ENCODE measurements around the gene ADD2.
"Not testable (repeated sequence)": the region's sequence is repeated elsewhere in the genome, so short reads cannot be mapped to it uniquely, and the experiment has no call there.

The ADD2 gene

GRCh38 chr2:70750320-70750719 lies 17.7 kb downstream of the ADD2 start:
- no peak for DNase-seq

GRCh38 chr2:70748002-70748784 lies 19.8 kb downstream of the ADD2 start:
- no peak for DNase-seq

- no peak for DNase-seq
Observed at GRCh38 chr2:70747284-70747683, 20.7 kb downstream of the ADD2 start.

DNA sequence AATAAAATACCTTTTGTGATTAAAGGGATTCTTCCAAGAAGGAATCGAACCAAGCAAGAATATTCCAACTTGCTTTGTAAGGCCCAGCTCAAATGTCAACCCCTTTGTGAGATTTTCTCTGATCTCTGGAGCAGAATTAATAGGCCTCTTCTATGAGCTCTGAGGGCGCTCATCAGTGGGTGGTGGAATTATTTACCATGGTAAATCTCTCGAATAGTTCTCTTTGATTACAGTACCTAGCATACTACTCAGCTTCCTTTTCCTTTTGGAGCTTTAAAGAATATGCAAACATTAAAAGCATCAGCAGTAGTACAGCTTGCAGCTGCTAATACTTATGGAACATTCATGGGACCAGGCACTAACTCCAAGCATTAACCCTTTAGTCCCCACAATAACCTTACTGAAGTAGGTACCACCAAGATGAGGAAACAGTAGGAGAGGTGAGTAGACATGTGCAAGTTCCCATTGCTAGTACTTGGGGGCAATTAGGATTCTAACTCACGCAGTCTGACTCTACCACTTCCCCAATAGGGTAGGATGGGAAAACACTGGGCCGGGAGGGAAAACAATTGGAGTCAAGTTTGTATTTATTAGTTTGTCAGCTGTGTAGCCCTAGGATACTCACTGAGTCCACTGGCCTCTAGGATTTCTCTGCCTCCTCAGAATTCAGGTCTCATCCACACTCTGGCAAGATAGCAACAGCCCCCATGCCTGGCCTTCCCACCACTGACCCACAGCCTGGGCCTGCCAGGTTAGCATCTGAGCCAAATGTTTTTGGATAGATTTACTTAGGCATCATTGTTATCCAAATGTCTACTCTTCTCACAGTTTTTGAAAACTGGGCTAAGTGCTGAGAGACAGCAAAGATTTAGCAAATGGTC lies 21.7 kb downstream of the ADD2 start:
- no peak for DNase-seq

DNA sequence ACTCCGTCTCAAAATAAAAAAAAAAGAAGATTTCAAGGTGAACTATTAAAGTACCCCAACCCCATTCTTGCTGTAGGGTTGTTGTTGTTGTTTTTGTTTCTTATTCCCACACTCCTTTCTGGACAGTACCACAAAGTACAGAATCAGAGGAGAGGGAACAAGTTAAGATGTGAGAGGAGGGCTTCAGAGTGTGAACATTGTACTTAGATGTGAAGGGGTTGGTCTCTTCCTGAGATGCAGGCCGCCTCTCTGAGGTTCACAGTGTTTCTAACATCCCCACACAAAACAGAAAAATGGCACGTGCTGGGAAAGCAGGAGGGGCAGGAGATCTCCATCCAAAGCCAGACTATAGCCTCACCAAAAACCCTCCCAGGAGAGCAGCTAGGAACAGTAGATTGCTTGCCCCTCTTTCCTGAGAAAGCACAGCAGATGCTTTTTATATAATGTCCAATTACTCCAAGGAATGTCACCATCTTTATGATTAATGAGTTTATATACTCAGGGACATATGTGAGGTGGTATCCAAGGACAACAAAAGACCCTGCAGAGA lies 22.6 kb downstream of the ADD2 start:
- DNase-seq: no peak

- no peak for DNase-seq
Observed at GRCh38 chr2:70744397-70744796, 23.6 kb downstream of the ADD2 start.

- no peak for DNase-seq
Observed at GRCh38 chr2:70743677-70744076, 24.3 kb downstream of the ADD2 start.

- DNase-seq: no peak
Observed at GRCh38 chr2:70743068-70743467, 24.9 kb downstream of the ADD2 start.

- DNase-seq: not testable (repeated sequence)
Observed at GRCh38 chr2:70739492-70739891, 28.5 kb downstream of the ADD2 start.

GRCh38 chr2:70738159-70738558 lies 29.8 kb downstream of the ADD2 start:
- no peak for DNase-seq

DNA sequence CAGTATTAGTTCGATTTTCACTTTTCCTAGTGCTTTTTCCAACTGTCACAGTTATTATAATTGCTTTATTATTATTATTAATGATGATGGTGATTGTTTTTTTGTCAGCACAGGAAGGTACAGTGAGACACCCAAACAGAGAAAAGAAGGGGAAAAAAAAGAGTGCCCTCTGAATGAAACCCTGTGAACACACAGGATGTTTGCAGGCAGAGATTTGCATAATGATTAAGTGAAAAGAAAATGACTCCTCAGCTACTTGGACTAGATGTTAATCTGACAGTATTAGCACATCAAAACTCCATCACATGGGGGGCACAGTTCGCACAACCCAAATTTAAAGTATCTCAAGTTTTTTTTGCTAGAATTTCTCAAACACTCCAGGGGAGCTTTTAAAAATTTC lies 32.9 kb downstream of the ADD2 start:
- DNase-seq: no peak

GRCh38 chr2:70733646-70734180 lies 34.3 kb downstream of the ADD2 start:
- DNase-seq: no peak

GRCh38 chr2:70732766-70733645 lies 35.0 kb downstream of the ADD2 start:
- no peak for DNase-seq

- DNase-seq: no peak
Observed at GRCh38 chr2:70730730-70731129, 37.3 kb downstream of the ADD2 start.

- no peak for DNase-seq
Observed at GRCh38 chr2:70729647-70730046, 38.4 kb downstream of the ADD2 start.

DNA sequence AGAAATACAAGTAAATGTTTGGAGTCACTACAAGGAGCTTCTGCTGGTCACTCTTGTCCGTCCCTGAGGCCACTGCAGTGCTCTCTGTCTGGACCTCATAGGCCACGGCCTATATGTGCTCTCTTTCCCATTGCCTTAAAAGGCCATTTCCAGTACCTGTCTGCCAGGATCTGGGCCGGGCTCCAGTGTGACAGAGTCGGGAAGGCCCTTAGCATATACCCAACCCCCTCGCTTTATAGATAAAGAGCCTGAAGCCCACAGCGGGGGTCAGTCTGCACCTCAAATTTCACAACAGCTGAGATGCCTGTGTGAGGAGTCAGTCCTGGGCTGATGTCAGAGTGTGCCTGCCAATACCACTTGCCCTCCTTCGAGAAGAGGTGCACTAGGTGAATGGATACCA lies 39.9 kb downstream of the ADD2 start:
- DNase-seq: no peak

- no peak for DNase-seq
Observed at GRCh38 chr2:70726947-70727725, 40.9 kb downstream of the ADD2 start.

DNA sequence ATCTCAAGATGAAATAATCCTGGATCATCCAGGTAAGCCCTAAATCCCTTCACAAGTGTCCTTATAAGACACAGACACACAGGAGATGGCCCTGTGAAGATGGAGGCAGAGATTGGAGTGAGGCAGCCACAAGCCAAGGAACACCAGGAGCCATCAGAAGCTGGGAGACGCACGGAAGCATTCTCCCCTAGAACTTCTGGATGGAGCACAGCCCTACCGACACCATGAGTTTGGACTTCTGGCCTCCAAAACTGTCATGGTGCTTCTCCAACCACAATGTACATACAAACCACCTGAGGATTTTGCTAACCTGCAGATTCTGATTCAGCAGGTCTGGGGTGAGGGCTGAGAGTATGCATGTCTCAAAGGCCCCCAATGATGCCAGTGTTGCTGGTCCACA lies 42.5 kb downstream of the ADD2 start:
- no peak for DNase-seq

DNA sequence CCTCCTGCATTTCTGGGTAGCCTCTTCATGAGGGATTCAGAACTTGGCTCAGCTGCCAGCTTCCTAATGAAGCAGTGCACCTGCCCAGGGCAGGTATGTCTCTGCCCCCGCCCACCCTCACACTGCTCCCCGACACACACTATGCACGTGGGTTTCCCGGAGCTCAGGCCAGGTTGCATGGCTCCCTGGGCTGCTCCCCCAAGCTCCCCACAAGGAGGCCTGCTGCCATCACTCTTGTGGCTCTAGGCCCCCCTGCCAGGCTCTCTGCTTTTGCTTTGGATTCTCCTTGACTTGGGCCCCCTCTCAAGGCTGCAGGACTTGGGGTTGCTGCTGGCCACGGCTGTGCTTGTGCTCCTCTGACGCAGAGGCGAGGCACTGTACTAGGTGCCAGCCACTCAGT lies 43.6 kb downstream of the ADD2 start:
- no peak for DNase-seq

DNA sequence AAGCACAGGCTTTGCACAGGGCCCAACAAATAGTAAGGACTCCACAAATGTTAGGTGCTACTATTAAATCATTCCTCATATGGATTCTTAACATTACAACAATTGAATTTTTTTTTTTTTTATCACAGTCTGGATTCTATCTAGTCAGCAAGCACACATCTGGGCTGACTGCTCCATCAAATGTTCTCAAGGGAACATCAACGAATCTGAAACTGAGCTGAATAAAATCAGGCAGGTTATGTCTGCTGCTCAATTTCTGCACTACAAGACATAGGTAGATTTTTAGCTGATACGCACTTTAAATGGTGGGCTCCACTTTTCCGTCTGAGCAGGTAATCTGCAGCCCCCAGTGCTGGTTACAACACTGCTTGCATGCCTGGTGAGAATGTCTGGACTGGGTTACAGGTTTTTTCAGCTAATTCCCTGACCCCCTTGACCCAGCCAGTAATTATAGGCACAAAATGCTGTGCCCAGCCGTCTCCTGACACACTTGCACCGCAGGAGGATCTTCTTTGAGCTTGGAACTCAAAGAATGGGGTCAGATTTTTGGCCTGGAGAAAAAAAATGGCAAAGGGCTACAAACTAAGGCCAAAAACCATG lies 44.6 kb downstream of the ADD2 start:
- no peak for DNase-seq

DNA sequence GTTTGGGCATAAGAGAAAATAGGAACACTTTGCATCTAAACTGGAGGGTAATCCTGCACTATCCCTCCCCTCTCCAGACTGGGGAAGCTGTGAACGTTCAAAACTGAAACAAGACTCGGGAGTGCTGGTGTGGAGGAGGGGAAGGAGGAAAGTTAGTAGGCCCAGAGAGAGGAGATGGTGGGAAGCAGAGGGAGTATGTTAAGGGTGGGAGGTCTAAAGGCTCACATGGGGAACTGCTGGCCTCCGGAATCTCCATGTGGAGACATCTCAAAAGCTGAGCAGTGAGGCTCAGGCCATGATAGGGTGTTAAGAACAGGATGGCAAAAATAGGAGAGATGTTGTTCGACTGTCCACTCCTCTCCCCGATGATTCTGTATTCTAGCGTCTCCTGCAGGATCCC lies 47.9 kb downstream of the ADD2 start:
- no peak for DNase-seq

Data from midbrain (tissue), 1 donor.